ENCODE measurements around the gene GRIK4. TPM values are rescaled to one million over a fixed set of nuclear protein-coding genes. Genes with fewer than 3 reads are reported as not detected.

The GRIK4 gene
- polyA plus RNA-seq, 1 experiment: 0.55 TPM

DNA sequence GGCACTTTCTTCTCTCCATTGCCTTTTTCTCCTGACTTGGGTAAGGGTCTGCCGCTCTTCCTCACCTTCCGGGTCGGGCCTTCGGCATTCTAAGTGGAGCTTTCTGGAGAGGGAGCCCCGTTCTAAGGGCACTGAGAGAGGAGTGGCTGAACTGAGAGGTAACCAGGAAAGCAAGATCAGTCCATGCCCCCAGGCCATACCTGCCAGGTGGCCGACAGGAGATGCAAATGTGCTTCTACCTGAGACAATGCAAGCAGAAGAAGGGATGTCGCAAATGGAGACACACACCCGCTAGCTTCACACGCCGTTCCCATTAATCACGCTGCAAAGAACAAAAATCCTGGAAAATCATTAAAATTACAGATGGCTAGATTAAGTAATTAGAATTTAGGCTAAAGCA, 356.0 kb downstream of the GRIK4 start:
- Histone ChIP-seq H3K27me3 (ENCODE audit: control insufficient read depth, insufficient read depth, low read length) (peaks cover 4% of the 10 kb centered on the region), H3K4me3 (ENCODE audit: low read depth, low read length) (no peak overlapping the region), H3K27ac (ENCODE audit: low read depth, low read length) (no peak overlapping the region), H3K9me3 (ENCODE audit: control insufficient read depth, insufficient read depth, low read length) (no peaks in the 10 kb centered on the region)
- no peak for TF ChIP-seq CTCF (IDR thresholded peaks at IDR 0.05; ENCODE audit: low read depth, low read length)
- no peak for DNase-seq (ENCODE audit: low read depth, low spot score)
- CTCF ChIA-PET: no interaction called here
- POLR2A ChIA-PET: no interaction called here

DNA sequence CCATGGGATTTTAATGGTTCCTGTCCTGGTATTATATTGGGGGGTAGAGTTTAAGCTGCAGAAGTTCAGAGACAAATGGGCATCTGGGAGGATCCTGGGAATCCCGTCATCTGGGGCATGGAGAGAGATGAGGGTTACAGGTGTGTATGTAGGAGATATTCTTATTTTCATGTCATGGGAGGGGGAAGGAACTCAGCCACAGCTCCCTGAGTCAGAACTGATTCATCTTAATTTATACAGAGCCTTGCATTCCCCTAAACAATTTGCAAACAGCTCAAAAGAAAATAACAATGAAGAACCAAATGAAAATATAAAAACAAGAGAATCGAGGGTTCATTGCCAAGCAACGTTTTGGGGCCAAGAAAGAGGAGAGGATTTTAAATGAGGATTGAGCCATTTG, 356.4 kb downstream of the GRIK4 start:
- DNase-seq (ENCODE audit: low read depth, low spot score): no peak
- ChIA-PET POLR2A (no interaction called here), CTCF (no interaction called here)
- Histone ChIP-seq H3K27ac (ENCODE audit: low read depth, low read length) (no peak overlapping the region), H3K9me3 (ENCODE audit: control insufficient read depth, insufficient read depth, low read length) (no peaks in the 10 kb centered on the region), H3K27me3 (ENCODE audit: control insufficient read depth, insufficient read depth, low read length) (peaks cover 6% of the 10 kb centered on the region), H3K4me3 (ENCODE audit: low read depth, low read length) (no peak overlapping the region)
- no peak for TF ChIP-seq CTCF (IDR thresholded peaks at IDR 0.05; ENCODE audit: low read depth, low read length)

- Histone ChIP-seq H3K4me3 (ENCODE audit: low read depth, low read length) (no peak overlapping the region), H3K27ac (ENCODE audit: low read depth, low read length) (no peak overlapping the region), H3K9me3 (ENCODE audit: control insufficient read depth, insufficient read depth, low read length) (no peaks in the 10 kb centered on the region), H3K27me3 (ENCODE audit: control insufficient read depth, insufficient read depth, low read length) (peaks cover 9% of the 10 kb centered on the region)
- POLR2A ChIA-PET: no interaction called here
- CTCF ChIA-PET: no interaction called here
- TF ChIP-seq CTCF (IDR thresholded peaks at IDR 0.05; ENCODE audit: low read depth, low read length): no peak
- no peak for DNase-seq (ENCODE audit: low read depth, low spot score)
Observed at GRCh38 chr11:120869097-120869496, 357.5 kb downstream of the GRIK4 start.

GRCh38 chr11:120869516-120870011, 358.0 kb downstream of the GRIK4 start:
- Histone ChIP-seq H3K4me3 (ENCODE audit: low read depth, low read length) (no peak overlapping the region), H3K27me3 (ENCODE audit: control insufficient read depth, insufficient read depth, low read length) (peaks cover 9% of the 10 kb centered on the region), H3K9me3 (ENCODE audit: control insufficient read depth, insufficient read depth, low read length) (no peaks in the 10 kb centered on the region), H3K27ac (ENCODE audit: low read depth, low read length) (no peak overlapping the region)
- POLR2A ChIA-PET: no interaction called here
- CTCF ChIA-PET: no interaction called here
- no peak for DNase-seq (ENCODE audit: low read depth, low spot score)
- TF ChIP-seq CTCF (IDR thresholded peaks at IDR 0.05; ENCODE audit: low read depth, low read length): no peak

GRCh38 chr11:120871194-120871593, 359.6 kb downstream of the GRIK4 start:
- Histone ChIP-seq H3K9me3 (ENCODE audit: control insufficient read depth, insufficient read depth, low read length) (no peaks in the 10 kb centered on the region), H3K27me3 (ENCODE audit: control insufficient read depth, insufficient read depth, low read length) (peaks cover 9% of the 10 kb centered on the region), H3K4me3 (ENCODE audit: low read depth, low read length) (no peak overlapping the region), H3K27ac (ENCODE audit: low read depth, low read length) (no peak overlapping the region)
- ChIA-PET CTCF (no interaction called here), POLR2A (no interaction called here)
- TF ChIP-seq CTCF (IDR thresholded peaks at IDR 0.05; ENCODE audit: low read depth, low read length): no peak
- no peak for DNase-seq (ENCODE audit: low read depth, low spot score)

All from AG04450 (cell line).